Peyer's patch (tissue), 4 donors: ENCODE results near the gene LIF. TPM values are rescaled to one million over a fixed set of nuclear protein-coding genes. Genes with fewer than 3 reads are reported as not detected.

Source experiments
- DNase-seq, 3 donors: peaks; one replicate each; pipeline ENCODE4 v3.0.0-alpha.2; 2017 to 2019
- H3K27ac ChIP-seq, 4 donors: fragments of 200-600 bp; sonication (generic); one replicate each; pipeline ENCODE4 v1.5.1; 2016 to 2019
- H3K27me3 ChIP-seq, 2 donors: fragments of 200-600 bp; sonication (generic); one replicate each; pipeline ENCODE4 v1.5.1; 2019
- H3K36me3 ChIP-seq, 3 donors: fragments of 200-600 bp; sonication (generic); one replicate each; pipeline ENCODE4 v1.5.1; 2016 to 2019
- H3K4me1 ChIP-seq, 4 donors: fragments of 200-600 bp; sonication (generic); one replicate each; pipeline ENCODE4 v1.5.1; 2016 to 2019
- H3K4me3 ChIP-seq, 4 donors: fragments of 200-600 bp; sonication (generic); 1 replicate in 3 of 4; 2 replicates in 1 of 4; pipeline ENCODE4 v1.5.1; 2016 to 2019; ENCODE audit warnings: mild to moderate bottlenecking in 1 of 4
- H3K9me3 ChIP-seq, 4 donors: fragments of 200-600 bp; sonication (generic); one replicate each; pipeline ENCODE4 v1.5.1; 2016 to 2019; ENCODE audit warnings: mild to moderate bottlenecking in 1 of 4
- POLR2A ChIP-seq, 2 donors: fragments of 450-650 bp; IDR thresholded peaks; one replicate each; pipeline ENCODE4 v1.5.1; 2017; ENCODE audit warnings: antibody characterized with exemption in 2 of 2, mild to moderate bottlenecking in 2 of 2, moderate library complexity in 2 of 2
- total RNA-seq, 4 donors: library from RNA; depleted of rRNA; stranded (reverse); fragments of >200 nt; gene quantifications; one replicate each; pipeline ENCODE4 v1.1.0, GENCODE V29; 2016
- TF ChIP-seq, protein P1 (sequence below), 6 experiments: fragments of 450-650 bp in 4 of 6; fragments of 200-600 bp in 2 of 6; sonication (generic) in 1 of 6; IDR thresholded peaks; one replicate each; pipeline ENCODE4 v1.5.1; 2017 to 2019; ENCODE audit warnings: antibody characterized with exemption in 6 of 6, mild to moderate bottlenecking in 3 of 6, moderate library complexity in 1 of 6

The LIF gene
- total RNA-seq, 4 donors from 2014 or later, result 7.4 to 19.3 (median 10.6) TPM

- Histone ChIP-seq H3K4me1 (peaks cover 6 to 68% (median 8%) of the 10 kb centered on the region in 4 donors), H3K27ac (peak overlapping the region in 2 of 4 donors; percentile 76 to 85), H3K4me3 (no peak overlapping the region), H3K27me3 (no peaks in the 10 kb centered on the region), H3K36me3 (no peaks in the 10 kb centered on the region), H3K9me3 (no peaks in the 10 kb centered on the region)
- DNase-seq, result no peak
- TF ChIP-seq, protein P1, sequence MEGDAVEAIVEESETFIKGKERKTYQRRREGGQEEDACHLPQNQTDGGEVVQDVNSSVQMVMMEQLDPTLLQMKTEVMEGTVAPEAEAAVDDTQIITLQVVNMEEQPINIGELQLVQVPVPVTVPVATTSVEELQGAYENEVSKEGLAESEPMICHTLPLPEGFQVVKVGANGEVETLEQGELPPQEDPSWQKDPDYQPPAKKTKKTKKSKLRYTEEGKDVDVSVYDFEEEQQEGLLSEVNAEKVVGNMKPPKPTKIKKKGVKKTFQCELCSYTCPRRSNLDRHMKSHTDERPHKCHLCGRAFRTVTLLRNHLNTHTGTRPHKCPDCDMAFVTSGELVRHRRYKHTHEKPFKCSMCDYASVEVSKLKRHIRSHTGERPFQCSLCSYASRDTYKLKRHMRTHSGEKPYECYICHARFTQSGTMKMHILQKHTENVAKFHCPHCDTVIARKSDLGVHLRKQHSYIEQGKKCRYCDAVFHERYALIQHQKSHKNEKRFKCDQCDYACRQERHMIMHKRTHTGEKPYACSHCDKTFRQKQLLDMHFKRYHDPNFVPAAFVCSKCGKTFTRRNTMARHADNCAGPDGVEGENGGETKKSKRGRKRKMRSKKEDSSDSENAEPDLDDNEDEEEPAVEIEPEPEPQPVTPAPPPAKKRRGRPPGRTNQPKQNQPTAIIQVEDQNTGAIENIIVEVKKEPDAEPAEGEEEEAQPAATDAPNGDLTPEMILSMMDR (IDR thresholded peaks at IDR 0.05), result no peak
- TF ChIP-seq POLR2A (IDR thresholded peaks at IDR 0.05), result no peak
Observed at GRCh38 chr22:30251711-30252110, 5.2 kb upstream of the LIF start.

- no peaks in the 10 kb centered on the region for H3K27me3 ChIP-seq
- no peak for DNase-seq
- TF ChIP-seq POLR2A (IDR thresholded peaks at IDR 0.05), result no peak
- TF ChIP-seq, protein P1 (IDR thresholded peaks at IDR 0.05), result no peak
- no peaks in the 10 kb centered on the region for H3K36me3 ChIP-seq
- H3K27ac ChIP-seq, result no peak overlapping the region
- no peaks in the 10 kb centered on the region for H3K9me3 ChIP-seq
- peaks cover 5 to 68% (median 6%) of the 10 kb centered on the region in 4 donors for H3K4me1 ChIP-seq
- H3K4me3 ChIP-seq, result no peak overlapping the region
Observed at GRCh38 chr22:30250661-30251267, 4.2 kb upstream of the LIF start.

DNA sequence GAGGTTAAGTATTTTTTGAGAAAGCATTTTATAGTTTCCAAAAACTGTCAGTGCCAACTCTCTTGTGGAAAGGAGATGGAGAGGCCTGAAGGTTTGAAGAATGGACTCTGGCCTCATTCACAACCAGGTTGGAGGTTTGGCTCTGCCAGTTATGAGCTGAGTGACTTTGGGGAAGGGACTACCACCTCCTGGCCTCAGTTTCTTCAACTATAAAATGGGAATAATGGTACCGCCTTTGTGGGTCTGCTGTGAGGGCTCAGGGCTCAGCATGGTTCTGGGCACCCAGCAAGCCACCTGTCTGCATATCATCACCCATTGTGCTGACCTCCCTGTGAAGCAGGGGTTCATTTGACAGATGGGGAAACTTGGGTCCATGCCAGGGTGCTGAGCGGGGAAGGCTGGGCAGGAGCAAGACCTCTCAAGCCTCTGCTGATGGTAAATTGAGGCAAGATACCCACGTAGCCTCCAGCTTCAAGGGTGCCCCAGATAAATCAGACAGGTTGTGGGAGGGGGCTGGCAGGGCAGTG is 3.5 kb upstream of the LIF start:
- Histone ChIP-seq H3K27ac (no peak overlapping the region), H3K4me1 (peaks cover 4 to 70% (median 6%) of the 10 kb centered on the region in 4 donors), H3K4me3 (no peak overlapping the region), H3K27me3 (no peaks in the 10 kb centered on the region), H3K9me3 (no peaks in the 10 kb centered on the region), H3K36me3 (no peaks in the 10 kb centered on the region)
- DNase-seq, result no peak
- TF ChIP-seq POLR2A (IDR thresholded peaks at IDR 0.05), result no peak
- TF ChIP-seq, protein P1 (IDR thresholded peaks at IDR 0.05), result no peak

- DNase-seq, result no peak
- H3K27me3 ChIP-seq, result no peaks in the 10 kb centered on the region
- no peaks in the 10 kb centered on the region for H3K36me3 ChIP-seq
- H3K9me3 ChIP-seq, result no peaks in the 10 kb centered on the region
- H3K27ac ChIP-seq, result peak overlapping the region in 1 of 4 donors; percentile 1
- peaks cover 4 to 63% (median 6%) of the 10 kb centered on the region in 4 donors for H3K4me1 ChIP-seq
- TF ChIP-seq, protein P1 (IDR thresholded peaks at IDR 0.05), result no peak
- TF ChIP-seq POLR2A (IDR thresholded peaks at IDR 0.05), result no peak
- H3K4me3 ChIP-seq, result no peak overlapping the region
Observed at GRCh38 chr22:30249049-30250038, 2.8 kb upstream of the LIF start.

- Histone ChIP-seq H3K27ac (peak overlapping the region in 2 of 4 donors; percentile 1 to 30), H3K36me3 (no peaks in the 10 kb centered on the region), H3K4me3 (no peak overlapping the region), H3K9me3 (no peaks in the 10 kb centered on the region), H3K4me1 (peaks cover 3 to 55% (median 5%) of the 10 kb centered on the region in 4 donors), H3K27me3 (no peaks in the 10 kb centered on the region)
- TF ChIP-seq POLR2A (IDR thresholded peaks at IDR 0.05), result no peak
- TF ChIP-seq, protein P1 (IDR thresholded peaks at IDR 0.05), result no peak
- DNase-seq, result no peak
Observed at GRCh38 chr22:30248484-30248883, 1.9 kb upstream of the LIF start.
